Mucosa of rectum (tissue), 2 donors: ENCODE measurements around the gene THOC1.
"Not testable (repeated sequence)": the region's sequence is repeated elsewhere in the genome, so short reads cannot be mapped to it uniquely, and the experiment has no call there.

Source experiments
- H3K27ac ChIP-seq, 2 donors: one replicate each; pipeline ENCODE4 v1.7.0; 2013; ENCODE audit warnings: inconsistent platforms in 2 of 2, low read depth in 2 of 2, low read length in 2 of 2
- H3K27me3 ChIP-seq, 2 donors: one replicate each; pipeline ENCODE4 v1.7.0; 2013; ENCODE audit warnings: low read length in 2 of 2; ENCODE audit not compliant: control insufficient read depth in 2 of 2, insufficient read depth in 2 of 2
- H3K36me3 ChIP-seq, 2 donors: one replicate each; pipeline ENCODE4 v1.7.0; 2013; ENCODE audit warnings: low read length in 2 of 2; ENCODE audit not compliant: control insufficient read depth in 2 of 2, insufficient read depth in 2 of 2
- H3K4me1 ChIP-seq, 2 donors: one replicate each; pipeline ENCODE4 v1.7.0; 2013; ENCODE audit warnings: low read length in 2 of 2, mild to moderate bottlenecking in 1 of 2; ENCODE audit not compliant: control insufficient read depth in 2 of 2, insufficient read depth in 2 of 2
- H3K4me3 ChIP-seq, 2 donors: one replicate each; pipeline ENCODE4 v1.7.0; 2013; ENCODE audit warnings: low read length in 2 of 2
- H3K9ac ChIP-seq, 2 donors: one replicate each; pipeline ENCODE4 v1.7.0; 2013; ENCODE audit warnings: low read length in 2 of 2, low read depth in 1 of 2, mild to moderate bottlenecking in 1 of 2
- H3K9me3 ChIP-seq, 2 donors: one replicate each; pipeline ENCODE4 v1.7.0; 2013; ENCODE audit warnings: low read length in 2 of 2; ENCODE audit not compliant: control insufficient read depth in 2 of 2
- donor health status: healthy.
- donor health status: Normal muscosa, but diverticular disease.

Gene THOC1

GRCh38 chr18:303011-303410 is 35.2 kb upstream of the THOC1 start:
- Histone ChIP-seq H3K4me1 (no peaks in the 10 kb centered on the region), H3K27me3 (peaks cover 0 to 2% of the 10 kb centered on the region in 2 donors), H3K4me3 (no peak overlapping the region)

GRCh38 chr18:302097-302496 is 34.2 kb upstream of the THOC1 start:
- no peaks in the 10 kb centered on the region for H3K9me3 ChIP-seq
- no peaks in the 10 kb centered on the region for H3K36me3 ChIP-seq
- peaks cover 0 to 2% of the 10 kb centered on the region in 2 donors for H3K27me3 ChIP-seq
- H3K4me3 ChIP-seq: no peak overlapping the region
- no peak overlapping the region for H3K9ac ChIP-seq
- H3K4me1 ChIP-seq: no peaks in the 10 kb centered on the region
- no peak overlapping the region for H3K27ac ChIP-seq

More at GRCh38 chr18:303011-303410, 35.2 kb upstream of the THOC1 start:
- Histone ChIP-seq H3K9ac (no peak overlapping the region), H3K36me3 (no peaks in the 10 kb centered on the region), H3K27ac (no peak overlapping the region), H3K9me3 (no peaks in the 10 kb centered on the region)

- Histone ChIP-seq H3K36me3 (no peaks in the 10 kb centered on the region), H3K27ac (no peak overlapping the region), H3K9me3 (no peaks in the 10 kb centered on the region), H3K4me1 (no peaks in the 10 kb centered on the region), H3K9ac (no peak overlapping the region), H3K4me3 (no peak overlapping the region), H3K27me3 (peaks cover 0 to 2% of the 10 kb centered on the region in 2 donors)
These were observed 30.1 kb upstream of the THOC1 start for GRCh38 chr18:297936-298335.

DNA sequence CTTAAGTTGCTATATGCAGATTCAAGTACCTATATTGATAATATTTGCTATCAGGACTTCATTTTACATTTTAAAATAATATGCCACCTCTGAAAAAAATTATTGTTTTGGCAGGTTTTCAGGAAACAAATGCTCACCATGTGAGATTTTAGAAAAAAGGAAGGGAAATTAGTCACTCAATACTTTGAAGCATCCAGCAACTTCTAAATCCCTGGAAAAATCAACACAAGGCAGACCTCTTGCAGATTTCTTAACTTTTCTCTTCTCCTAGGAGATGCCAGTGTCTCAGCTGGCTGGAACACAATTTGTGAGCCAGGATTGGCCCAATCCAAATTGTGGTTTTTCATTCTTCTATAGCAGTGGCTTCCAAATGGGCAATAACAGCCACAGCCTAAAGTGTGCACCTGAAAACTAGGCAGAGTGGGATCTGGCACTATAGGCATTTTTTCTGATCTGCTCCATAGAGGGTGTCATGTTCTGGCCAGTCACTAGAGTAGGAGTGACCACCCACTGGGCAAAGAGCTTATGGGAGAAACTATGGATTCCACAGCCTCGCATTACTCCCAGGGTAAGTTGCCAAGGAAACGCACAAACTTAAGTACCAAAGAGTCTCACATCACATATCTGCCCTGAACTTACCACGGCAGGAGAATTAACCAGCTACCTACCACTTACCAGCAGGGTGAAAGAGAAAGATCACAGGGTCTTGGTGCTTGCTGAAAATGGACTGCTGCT is 28.1 kb upstream of the THOC1 start:
- Histone ChIP-seq H3K27me3 (peaks cover 0 to 2% of the 10 kb centered on the region in 2 donors), H3K27ac (no peak overlapping the region), H3K4me1 (no peaks in the 10 kb centered on the region), H3K9me3 (no peaks in the 10 kb centered on the region), H3K36me3 (no peaks in the 10 kb centered on the region), H3K4me3 (no peak overlapping the region), H3K9ac (no peak overlapping the region)

- Histone ChIP-seq H3K36me3 (no peaks in the 10 kb centered on the region), H3K27ac (no peak overlapping the region), H3K9me3 (no peaks in the 10 kb centered on the region), H3K4me1 (no peaks in the 10 kb centered on the region), H3K9ac (no peak overlapping the region), H3K4me3 (no peak overlapping the region), H3K27me3 (peaks cover 0 to 2% of the 10 kb centered on the region in 2 donors)
These were observed 26.7 kb upstream of the THOC1 start for GRCh38 chr18:294566-294965.

DNA sequence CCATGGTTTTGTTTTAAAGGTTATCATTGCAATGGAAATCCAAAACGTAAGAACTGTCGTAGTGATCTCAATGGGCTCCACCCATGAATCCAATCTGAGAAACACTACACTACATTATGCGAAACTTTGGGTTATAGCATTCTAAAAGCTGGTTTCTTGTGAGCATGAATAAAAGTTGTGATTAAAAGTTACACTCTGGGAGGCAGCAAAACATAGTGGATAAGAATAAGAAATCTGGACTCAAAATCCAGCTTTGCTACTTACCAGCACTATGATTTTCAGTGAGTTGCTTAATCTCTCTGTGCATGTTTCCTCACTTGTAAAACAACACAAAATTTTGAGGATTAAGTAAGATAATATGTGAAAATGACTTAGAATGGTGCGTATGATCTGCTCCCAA is 25.7 kb upstream of the THOC1 start:
- H3K36me3 ChIP-seq: no peaks in the 10 kb centered on the region
- no peak overlapping the region for H3K27ac ChIP-seq
- no peaks in the 10 kb centered on the region for H3K4me1 ChIP-seq

GRCh38 chr18:292271-292670 is 24.4 kb upstream of the THOC1 start:
- Histone ChIP-seq H3K27ac (no peak overlapping the region), H3K27me3 (no peaks in the 10 kb centered on the region)

More for the DNA sequence above, 25.7 kb upstream of the THOC1 start:
- no peak overlapping the region for H3K9ac ChIP-seq
- H3K4me3 ChIP-seq: no peak overlapping the region
- H3K9me3 ChIP-seq: no peaks in the 10 kb centered on the region
- H3K27me3 ChIP-seq: no peaks in the 10 kb centered on the region

GRCh38 chr18:289970-290369 is 22.1 kb upstream of the THOC1 start:
- not testable (repeated sequence) for H3K9ac ChIP-seq, H3K27ac ChIP-seq, H3K4me1 ChIP-seq, H3K27me3 ChIP-seq, H3K36me3 ChIP-seq, H3K4me3 ChIP-seq, H3K9me3 ChIP-seq

More at GRCh38 chr18:292271-292670, 24.4 kb upstream of the THOC1 start:
- H3K9me3 ChIP-seq: no peaks in the 10 kb centered on the region
- no peaks in the 10 kb centered on the region for H3K36me3 ChIP-seq
- H3K9ac ChIP-seq: no peak overlapping the region
- no peaks in the 10 kb centered on the region for H3K4me1 ChIP-seq
- no peak overlapping the region for H3K4me3 ChIP-seq

DNA sequence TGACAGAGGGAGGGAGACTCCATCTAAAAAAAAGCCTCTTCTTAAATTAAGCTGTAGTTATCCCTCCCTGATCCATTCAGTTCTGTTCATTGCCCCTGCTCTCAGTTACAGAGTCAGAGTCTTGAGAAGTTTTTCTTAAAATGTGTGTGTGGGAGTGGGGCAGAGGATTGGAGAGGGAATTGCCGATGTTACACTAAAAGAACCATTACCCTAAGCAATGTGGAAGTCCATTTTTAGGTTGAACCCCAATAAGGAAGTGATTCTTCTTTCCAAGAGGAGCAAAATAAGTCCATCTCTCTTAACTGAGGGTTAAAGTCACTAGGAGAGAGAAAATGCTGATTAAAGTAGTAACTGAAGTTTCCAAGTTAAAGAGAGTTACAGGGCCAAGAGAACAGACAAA is 21.2 kb upstream of the THOC1 start:
- Histone ChIP-seq H3K27me3 (no peaks in the 10 kb centered on the region), H3K27ac (no peak overlapping the region), H3K4me3 (no peak overlapping the region), H3K9ac (no peak overlapping the region), H3K4me1 (no peaks in the 10 kb centered on the region), H3K9me3 (no peaks in the 10 kb centered on the region), H3K36me3 (no peaks in the 10 kb centered on the region)

- H3K9me3 ChIP-seq: no peaks in the 10 kb centered on the region
These were observed 18.9 kb upstream of the THOC1 start for GRCh38 chr18:286515-287310.

More at GRCh38 chr18:286515-287310, 18.9 kb upstream of the THOC1 start:
- Histone ChIP-seq H3K36me3 (no peaks in the 10 kb centered on the region), H3K9ac (no peak overlapping the region), H3K27ac (no peak overlapping the region), H3K4me3 (no peak overlapping the region), H3K27me3 (no peaks in the 10 kb centered on the region), H3K4me1 (no peaks in the 10 kb centered on the region)
